ENCODE measurements around the gene ACTN4. TPM values are rescaled to one million over a fixed set of nuclear protein-coding genes. Genes with fewer than 3 reads are reported as not detected.
A peak's percentile ranks its signal among the peaks of the same experiment; 100 is the strongest.

The ACTN4 gene
- total and polyA plus RNA-seq, 2 experiments from 2014 or later = 68.9 to 427 TPM

DNA sequence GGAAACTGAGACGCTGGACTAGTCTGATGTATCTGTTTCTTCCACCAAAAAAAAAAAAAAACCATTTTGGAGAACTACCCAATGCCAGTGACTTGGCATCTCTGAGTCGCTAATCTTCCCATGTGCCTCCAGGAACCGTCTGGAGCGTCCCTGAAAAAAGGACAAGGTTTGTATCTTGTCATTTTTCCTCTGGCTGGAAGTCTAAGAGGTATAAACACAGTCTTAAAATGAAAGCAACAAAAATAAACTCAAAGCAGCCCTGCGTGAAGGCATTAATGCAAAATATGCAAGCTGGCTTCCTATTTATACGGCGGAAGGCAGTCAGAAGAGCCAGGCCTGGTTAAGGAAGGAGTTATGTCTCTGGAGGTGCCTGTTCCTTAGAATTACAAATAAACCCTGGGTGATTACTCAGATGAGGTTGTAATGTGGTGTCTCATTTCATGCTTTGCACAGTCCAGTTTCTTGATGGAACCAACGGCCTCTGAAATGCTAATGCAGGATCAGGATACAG, 20.3 kb downstream of the ACTN4 start:
- H3K4me2 ChIP-seq = peak overlapping the region; percentile 72
- H2AFZ ChIP-seq = no peak overlapping the region
- H3K27ac ChIP-seq (ENCODE audit: low read depth) = peak overlapping the region; percentile 99
- Mint-ChIP-seq H3K27me3 (ENCODE audit: insufficient read depth, low read depth, poor library complexity) (peaks cover 34% of the 10 kb centered on the region), H3K36me3 (ENCODE audit: low read depth) (peaks cover 28% of the 10 kb centered on the region), H3K27ac (peak overlapping the region; percentile 98), H3K9me3 (no peaks in the 10 kb centered on the region), H3K4me3 (peak overlapping the region; percentile 30; the same call in 1 of the 3 replicates), H3K4me1 (peaks cover 90% of the 10 kb centered on the region)
- DNase-seq (ENCODE audit: low spot score) (no peak), ATAC-seq (no peak)
- H3K4me1 ChIP-seq (ENCODE audit: insufficient read depth) = peaks cover 82% of the 10 kb centered on the region
- peaks cover 13% of the 10 kb centered on the region for H3F3A ChIP-seq (replicated peaks; ENCODE audit: low read depth)
- no peaks in the 10 kb centered on the region for H3K9me2 ChIP-seq (ENCODE audit: insufficient read depth)
- peak overlapping the region; percentile 3; the same call in 1 of the 2 replicates for H3K4me3 ChIP-seq
- H3K36me3 ChIP-seq (ENCODE audit: insufficient read depth) = no peaks in the 10 kb centered on the region; the same call in 1 of the 2 replicates
- H3K27me3 ChIP-seq (ENCODE audit: insufficient read depth) = no peaks in the 10 kb centered on the region
- peaks cover 4% of the 10 kb centered on the region; the same call in 1 of the 2 replicates for H4K20me1 ChIP-seq (replicated peaks; ENCODE audit: insufficient read depth)
- TF ChIP-seq STAT1 (IDR thresholded peaks at IDR 0.05; ENCODE audit: unreplicated experiment) (no peak), ZNF331 (CRISPR knock-in tag; IDR thresholded peaks at IDR 0.05; ENCODE audit: low read depth) (no peak), ZNF114 (CRISPR knock-in tag; IDR thresholded peaks at IDR 0.05) (no peak)
- TF ChIP-seq, protein P1, sequence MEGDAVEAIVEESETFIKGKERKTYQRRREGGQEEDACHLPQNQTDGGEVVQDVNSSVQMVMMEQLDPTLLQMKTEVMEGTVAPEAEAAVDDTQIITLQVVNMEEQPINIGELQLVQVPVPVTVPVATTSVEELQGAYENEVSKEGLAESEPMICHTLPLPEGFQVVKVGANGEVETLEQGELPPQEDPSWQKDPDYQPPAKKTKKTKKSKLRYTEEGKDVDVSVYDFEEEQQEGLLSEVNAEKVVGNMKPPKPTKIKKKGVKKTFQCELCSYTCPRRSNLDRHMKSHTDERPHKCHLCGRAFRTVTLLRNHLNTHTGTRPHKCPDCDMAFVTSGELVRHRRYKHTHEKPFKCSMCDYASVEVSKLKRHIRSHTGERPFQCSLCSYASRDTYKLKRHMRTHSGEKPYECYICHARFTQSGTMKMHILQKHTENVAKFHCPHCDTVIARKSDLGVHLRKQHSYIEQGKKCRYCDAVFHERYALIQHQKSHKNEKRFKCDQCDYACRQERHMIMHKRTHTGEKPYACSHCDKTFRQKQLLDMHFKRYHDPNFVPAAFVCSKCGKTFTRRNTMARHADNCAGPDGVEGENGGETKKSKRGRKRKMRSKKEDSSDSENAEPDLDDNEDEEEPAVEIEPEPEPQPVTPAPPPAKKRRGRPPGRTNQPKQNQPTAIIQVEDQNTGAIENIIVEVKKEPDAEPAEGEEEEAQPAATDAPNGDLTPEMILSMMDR (conservative IDR thresholded peaks at IDR 0.05; ENCODE audit: low read depth in 2 of 2) = no peak
- H3K79me2 ChIP-seq (replicated peaks; ENCODE audit: insufficient read depth) = peaks cover 92% of the 10 kb centered on the region

DNA sequence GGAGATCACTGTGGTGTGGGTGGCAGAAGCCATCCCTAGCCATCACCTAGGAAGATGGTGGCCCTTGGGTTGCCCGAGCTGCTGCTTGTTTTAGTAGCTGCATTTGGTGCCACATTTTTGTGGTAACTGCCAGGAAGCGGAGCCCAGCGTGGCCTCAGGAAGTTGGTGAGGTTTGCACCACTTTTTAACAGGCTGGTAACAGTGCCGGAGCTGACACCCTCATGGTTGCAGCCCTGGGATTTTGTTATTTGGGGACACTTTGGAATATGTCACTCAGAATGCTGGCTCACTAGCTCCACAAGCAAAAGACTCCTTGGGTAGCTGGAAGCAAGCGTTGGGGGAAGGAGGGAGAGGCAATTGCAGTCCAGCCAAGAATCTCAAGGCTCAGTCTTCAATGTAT, 22.1 kb downstream of the ACTN4 start:
- no peaks in the 10 kb centered on the region; the same call in 1 of the 2 replicates for H3K36me3 ChIP-seq (ENCODE audit: insufficient read depth)
- ATAC-seq = no peak
- H3F3A ChIP-seq (replicated peaks; ENCODE audit: low read depth) = peaks cover 10% of the 10 kb centered on the region
- H3K4me1 ChIP-seq (ENCODE audit: insufficient read depth) = peaks cover 76% of the 10 kb centered on the region
- H3K27me3 ChIP-seq (ENCODE audit: insufficient read depth) = no peaks in the 10 kb centered on the region
- no peaks in the 10 kb centered on the region for H3K9me2 ChIP-seq (ENCODE audit: insufficient read depth)
- no peak overlapping the region for H2AFZ ChIP-seq
- Mint-ChIP-seq H3K36me3 (ENCODE audit: low read depth) (peaks cover 25% of the 10 kb centered on the region), H3K9me3 (no peaks in the 10 kb centered on the region), H3K4me3 (0 out of 3 replicates have a peak overlapping the region, but pooled peaks have one; percentile 13), H3K27me3 (ENCODE audit: insufficient read depth, low read depth, poor library complexity) (peaks cover 27% of the 10 kb centered on the region), H3K27ac (peak overlapping the region; percentile 98), H3K4me1 (peaks cover 80% of the 10 kb centered on the region)
- peaks cover 89% of the 10 kb centered on the region for H3K79me2 ChIP-seq (replicated peaks; ENCODE audit: insufficient read depth)
- H3K4me2 ChIP-seq = peak overlapping the region; percentile 40; the same call in 1 of the 2 replicates
- TF ChIP-seq STAT1 (IDR thresholded peaks at IDR 0.05; ENCODE audit: unreplicated experiment) = no peak
- TF ChIP-seq NANOG (IDR thresholded peaks at IDR 0.05; ENCODE audit: borderline replicate concordance) = no peak
- TF ChIP-seq EZH2 (IDR thresholded peaks at IDR 0.05; ENCODE audit: low read depth, unreplicated experiment) = no peak
- no peak overlapping the region for H3K4me3 ChIP-seq
- peaks cover 7% of the 10 kb centered on the region for H4K20me1 ChIP-seq (replicated peaks; ENCODE audit: insufficient read depth)
- no peak for DNase-seq (ENCODE audit: low spot score)
- peak overlapping the region; percentile 40; the same call in 1 of the 2 replicates for H3K27ac ChIP-seq (ENCODE audit: low read depth)

- H3K4me1 ChIP-seq (ENCODE audit: insufficient read depth) = peaks cover 78% of the 10 kb centered on the region
- TF ChIP-seq JUNB (IDR thresholded peaks at IDR 0.05; ENCODE audit: unreplicated experiment) (no peak), EZH2 (IDR thresholded peaks at IDR 0.05; ENCODE audit: low read depth, unreplicated experiment) (no peak), POLR2AphosphoS5 (IDR thresholded peaks at IDR 0.05; ENCODE audit: low read depth) (no peak), ZNF114 (CRISPR knock-in tag; IDR thresholded peaks at IDR 0.05) (no peak), ETS1 (IDR thresholded peaks at IDR 0.05) (no peak), REST (IDR thresholded peaks at IDR 0.05; ENCODE audit: unreplicated experiment) (no peak), NANOG (IDR thresholded peaks at IDR 0.05; ENCODE audit: borderline replicate concordance) (no peak), CREB1 (CRISPR knock-in tag; IDR thresholded peaks at IDR 0.05; ENCODE audit: low read depth) (no peak)
Observed at GRCh38 chr19:38670921-38671398, 23.5 kb downstream of the ACTN4 start.

More at GRCh38 chr19:38670921-38671398, 23.5 kb downstream of the ACTN4 start:
- Histone ChIP-seq H3K4me2 (no peak overlapping the region), H3K79me2 (replicated peaks; ENCODE audit: insufficient read depth) (peaks cover 91% of the 10 kb centered on the region), H3K27me3 (ENCODE audit: insufficient read depth) (no peaks in the 10 kb centered on the region), H3K4me3 (no peak overlapping the region), H3F3A (replicated peaks; ENCODE audit: low read depth) (peaks cover 3% of the 10 kb centered on the region), H3K27ac (ENCODE audit: low read depth) (peak overlapping the region; percentile 40; the same call in 1 of the 2 replicates), H2AFZ (no peak overlapping the region), H3K9me2 (ENCODE audit: insufficient read depth) (no peaks in the 10 kb centered on the region), H3K36me3 (ENCODE audit: insufficient read depth) (no peaks in the 10 kb centered on the region; the same call in 1 of the 2 replicates), H4K20me1 (replicated peaks; ENCODE audit: insufficient read depth) (peaks cover 7% of the 10 kb centered on the region)
- peaks cover 78% of the 10 kb centered on the region for H3K4me1 Mint-ChIP-seq
- ATAC-seq (no peak), DNase-seq (ENCODE audit: low spot score) (no peak)
- H3K9me3 Mint-ChIP-seq = no peaks in the 10 kb centered on the region
- H3K27ac Mint-ChIP-seq = no peak overlapping the region
- H3K36me3 Mint-ChIP-seq (ENCODE audit: low read depth) = peaks cover 25% of the 10 kb centered on the region
- H3K4me3 Mint-ChIP-seq = no peak overlapping the region; the same call in 2 of the 3 replicates
- peaks cover 28% of the 10 kb centered on the region for H3K27me3 Mint-ChIP-seq (ENCODE audit: insufficient read depth, low read depth, poor library complexity)

Data from GM23338 (cell line).